Coronary artery (tissue), 2 donors: ENCODE measurements around the gene HYLS1.

Source experiments
- DNase-seq: peaks from one replicate; pipeline ENCODE4 v3.0.0-alpha.2; 2017; ENCODE audit warnings: low spot score
- H3K27ac ChIP-seq, 2 donors: fragments of 200-600 bp; sonication (generic); one replicate each; pipeline ENCODE4 v1.5.1; 2016 to 2019
- H3K4me3 ChIP-seq: fragments of 200-600 bp; sonication (generic); 2 replicates; pipeline ENCODE4 v1.5.1; 2016; ENCODE audit warnings: mild to moderate bottlenecking, moderate library complexity
- CTCF ChIP-seq: fragments of 200-600 bp; sonication (generic); IDR thresholded peaks from one replicate; pipeline ENCODE4 v1.5.1; 2019; ENCODE audit warnings: antibody characterized with exemption

Gene HYLS1

GRCh38 chr11:125923012-125923579 lies 35.6 kb downstream of the HYLS1 start:
- no peak for DNase-seq
- Histone ChIP-seq H3K4me3 (no peak overlapping the region), H3K27ac (no peak overlapping the region)
- peak; percentile 49 for TF ChIP-seq CTCF

- no peak for DNase-seq
- no peak for TF ChIP-seq CTCF
Measured at GRCh38 chr11:125923633-125924032, 36.2 kb downstream of the HYLS1 start.

GRCh38 chr11:125924384-125925007 lies 37.0 kb downstream of the HYLS1 start:
- Histone ChIP-seq H3K4me3 (no peak overlapping the region), H3K27ac (no peak overlapping the region)
- no peak for DNase-seq
- TF ChIP-seq CTCF = no peak

More at GRCh38 chr11:125923633-125924032, 36.2 kb downstream of the HYLS1 start:
- H3K4me3 ChIP-seq = no peak overlapping the region
- no peak overlapping the region for H3K27ac ChIP-seq

GRCh38 chr11:125925247-125925740 lies 37.8 kb downstream of the HYLS1 start:
- no peak for TF ChIP-seq CTCF
- no peak overlapping the region for H3K4me3 ChIP-seq
- DNase-seq = no peak
- no peak overlapping the region for H3K27ac ChIP-seq

- DNase-seq = no peak
- TF ChIP-seq CTCF = no peak
- no peak overlapping the region for H3K4me3 ChIP-seq
- H3K27ac ChIP-seq = no peak overlapping the region
Measured at GRCh38 chr11:125925804-125926203, 38.3 kb downstream of the HYLS1 start.

GRCh38 chr11:125926682-125927081 lies 39.2 kb downstream of the HYLS1 start:
- Histone ChIP-seq H3K27ac (no peak overlapping the region), H3K4me3 (no peak overlapping the region)
- no peak for DNase-seq
- no peak for TF ChIP-seq CTCF
